Mucosa of stomach (tissue), 1 donor: ENCODE data around the gene MGRN1.

Source experiments
- H3K27me3 ChIP-seq: one replicate; pipeline ENCODE4 v1.7.0; 2013; ENCODE audit warnings: mild to moderate bottlenecking, low read length; ENCODE audit not compliant: control insufficient read depth, insufficient read depth
- H3K36me3 ChIP-seq: one replicate; pipeline ENCODE4 v1.7.0; 2013; ENCODE audit warnings: low read length; ENCODE audit not compliant: control insufficient read depth, insufficient read depth
- H3K4me1 ChIP-seq: one replicate; pipeline ENCODE4 v1.7.0; 2013; ENCODE audit warnings: mild to moderate bottlenecking, low read length; ENCODE audit not compliant: control insufficient read depth, insufficient read depth
- H3K4me3 ChIP-seq: one replicate; pipeline ENCODE4 v1.7.0; 2013; ENCODE audit warnings: low read length
- H3K9ac ChIP-seq: one replicate; pipeline ENCODE4 v1.7.0; 2013; ENCODE audit warnings: mild to moderate bottlenecking, low read length, moderate library complexity
- H3K9me3 ChIP-seq: one replicate; pipeline ENCODE4 v1.7.0; 2013; ENCODE audit warnings: mild to moderate bottlenecking, low read length, moderate library complexity; ENCODE audit not compliant: control insufficient read depth
- donor health status: Pancreatic carcinoma.

MGRN1 gene

GRCh38 chr16:4607841-4608703, 16.6 kb upstream of the MGRN1 start:
- Histone ChIP-seq H3K27me3 (no peaks in the 10 kb centered on the region), H3K4me3 (no peak overlapping the region), H3K4me1 (peaks cover 12% of the 10 kb centered on the region)

GRCh38 chr16:4608704-4608980, 16.0 kb upstream of the MGRN1 start:
- Histone ChIP-seq H3K36me3 (no peaks in the 10 kb centered on the region), H3K4me3 (no peak overlapping the region), H3K9ac (no peak overlapping the region), H3K27me3 (no peaks in the 10 kb centered on the region), H3K4me1 (peaks cover 18% of the 10 kb centered on the region), H3K9me3 (no peaks in the 10 kb centered on the region)

More at GRCh38 chr16:4607841-4608703, 16.6 kb upstream of the MGRN1 start:
- H3K36me3 ChIP-seq, result no peaks in the 10 kb centered on the region
- no peak overlapping the region for H3K9ac ChIP-seq
- H3K9me3 ChIP-seq, result no peaks in the 10 kb centered on the region

GRCh38 chr16:4609200-4610010, 15.2 kb upstream of the MGRN1 start:
- H3K4me1 ChIP-seq, result peaks cover 18% of the 10 kb centered on the region
- no peak overlapping the region for H3K4me3 ChIP-seq
- no peaks in the 10 kb centered on the region for H3K36me3 ChIP-seq
- H3K27me3 ChIP-seq, result no peaks in the 10 kb centered on the region
- H3K9ac ChIP-seq, result no peak overlapping the region
- H3K9me3 ChIP-seq, result no peaks in the 10 kb centered on the region

GRCh38 chr16:4610011-4611005, 14.3 kb upstream of the MGRN1 start:
- no peak overlapping the region for H3K4me3 ChIP-seq
- H3K9me3 ChIP-seq, result no peaks in the 10 kb centered on the region
- no peaks in the 10 kb centered on the region for H3K27me3 ChIP-seq
- no peak overlapping the region for H3K9ac ChIP-seq
- H3K36me3 ChIP-seq, result no peaks in the 10 kb centered on the region
- peaks cover 24% of the 10 kb centered on the region for H3K4me1 ChIP-seq

GRCh38 chr16:4611337-4612021, 13.1 kb upstream of the MGRN1 start:
- H3K27me3 ChIP-seq, result no peaks in the 10 kb centered on the region
- no peaks in the 10 kb centered on the region for H3K9me3 ChIP-seq
- no peaks in the 10 kb centered on the region for H3K36me3 ChIP-seq
- no peak overlapping the region for H3K4me3 ChIP-seq
- H3K9ac ChIP-seq, result no peak overlapping the region
- H3K4me1 ChIP-seq, result peaks cover 30% of the 10 kb centered on the region

- Histone ChIP-seq H3K36me3 (no peaks in the 10 kb centered on the region), H3K27me3 (no peaks in the 10 kb centered on the region), H3K4me3 (no peak overlapping the region), H3K9ac (peak overlapping the region; percentile 59), H3K9me3 (no peaks in the 10 kb centered on the region), H3K4me1 (peaks cover 32% of the 10 kb centered on the region)
Observed at GRCh38 chr16:4612474-4612931, 12.1 kb upstream of the MGRN1 start.

GRCh38 chr16:4612977-4613635, 11.5 kb upstream of the MGRN1 start:
- Histone ChIP-seq H3K9ac (peak overlapping the region; percentile 59), H3K9me3 (no peaks in the 10 kb centered on the region), H3K4me3 (peak overlapping the region; percentile 67), H3K4me1 (peaks cover 37% of the 10 kb centered on the region), H3K27me3 (no peaks in the 10 kb centered on the region), H3K36me3 (no peaks in the 10 kb centered on the region)

- H3K36me3 ChIP-seq, result no peaks in the 10 kb centered on the region
- H3K9me3 ChIP-seq, result no peaks in the 10 kb centered on the region
- peak overlapping the region; percentile 67 for H3K4me3 ChIP-seq
- H3K27me3 ChIP-seq, result no peaks in the 10 kb centered on the region
- peaks cover 45% of the 10 kb centered on the region for H3K4me1 ChIP-seq
- peak overlapping the region; percentile 59 for H3K9ac ChIP-seq
Observed at GRCh38 chr16:4613636-4614570, 10.7 kb upstream of the MGRN1 start.

GRCh38 chr16:4614571-4615383, 9.8 kb upstream of the MGRN1 start, which contains the start of gene UBALD1:
TSS of gene UBALD1 (minus strand) at chr16:4614888. CDS start at chr16:4614797, 91 bp downstream.
- Histone ChIP-seq H3K4me1 (peaks cover 48% of the 10 kb centered on the region), H3K9me3 (no peaks in the 10 kb centered on the region), H3K4me3 (peak within 1 kb of the TSS; percentile 67), H3K27me3 (no peaks in the 10 kb centered on the region), H3K36me3 (no peaks in the 10 kb centered on the region), H3K9ac (peak within 1 kb of the TSS; percentile 59)
